ENCODE results near the gene RNF41.

Gene RNF41

DNA sequence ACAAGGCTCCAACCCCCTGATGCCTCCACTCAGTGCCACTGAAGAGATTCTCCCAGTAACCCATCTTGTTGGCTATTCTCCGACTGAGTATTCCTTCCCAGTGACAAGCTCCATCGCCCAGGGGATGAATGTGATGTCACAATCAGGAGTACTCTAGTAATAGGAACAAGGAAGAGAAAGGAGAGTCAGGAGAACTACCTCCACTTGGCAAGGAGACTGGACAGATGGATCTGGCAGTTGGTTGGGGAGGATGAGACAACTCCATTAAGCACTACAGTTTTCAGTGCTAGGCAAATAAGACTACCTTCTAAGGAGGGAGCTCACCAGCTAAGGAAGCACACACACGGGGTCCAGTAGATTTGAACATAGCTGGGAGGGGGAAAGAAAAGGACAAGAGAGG, 5.3 kb downstream of the RNF41 start:
- TF ChIP-seq CTCF (conservative IDR thresholded peaks at IDR 0.05; ENCODE audit: low read depth, low read length), result no peak
- no peak for DNase-seq (ENCODE audit: low read depth)
- H3K4me3 ChIP-seq (ENCODE audit: low read length), result no peak overlapping the region

DNA sequence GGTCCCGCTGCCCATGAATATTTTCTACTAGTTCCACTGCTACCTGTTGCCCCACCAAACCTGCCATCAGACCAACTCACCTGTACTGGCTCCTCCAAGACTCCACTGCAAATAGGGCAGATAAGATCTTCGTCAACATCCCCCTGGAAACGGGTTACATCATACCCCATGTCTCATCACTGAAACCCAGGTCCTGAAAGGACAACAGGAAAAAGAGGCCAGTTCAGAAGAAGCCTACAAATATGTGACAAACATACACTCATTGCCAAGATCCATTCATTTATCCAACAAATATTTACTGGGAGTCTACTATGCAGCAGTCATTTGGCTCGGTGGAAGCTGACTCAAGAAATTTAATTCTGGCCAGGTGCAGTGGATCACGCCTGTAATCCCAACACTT, 7.8 kb downstream of the RNF41 start:
- no peak for DNase-seq (ENCODE audit: low read depth)
- TF ChIP-seq CTCF (conservative IDR thresholded peaks at IDR 0.05; ENCODE audit: low read depth, low read length), result no peak
- no peak overlapping the region for H3K4me3 ChIP-seq (ENCODE audit: low read length)

- TF ChIP-seq CTCF (conservative IDR thresholded peaks at IDR 0.05; ENCODE audit: low read depth, low read length), result no peak
- DNase-seq (ENCODE audit: low read depth), result no peak
- no peak overlapping the region for H3K4me3 ChIP-seq (ENCODE audit: low read length)
Measured at GRCh38 chr12:56212361-56212760, 9.4 kb downstream of the RNF41 start.

DNA sequence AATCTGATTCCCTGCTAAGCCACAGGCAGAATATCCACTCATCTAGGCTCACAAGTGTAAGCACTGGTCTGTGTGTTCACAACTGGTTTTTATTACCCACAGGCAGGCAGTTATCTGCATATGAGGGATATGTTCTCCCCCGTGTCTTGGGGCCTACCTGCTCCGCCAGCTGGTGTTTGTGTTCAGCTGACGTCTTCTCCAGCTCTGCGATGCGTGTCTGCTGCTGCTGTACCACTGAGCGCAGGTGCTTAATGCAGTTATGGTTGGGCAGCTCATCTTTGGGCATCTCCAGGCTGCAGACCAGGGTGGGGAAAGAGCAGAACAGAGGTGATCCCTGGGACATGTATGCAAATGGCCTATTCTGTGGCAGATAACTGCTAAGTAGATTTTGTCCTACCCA, 13.7 kb downstream of the RNF41 start:
- H3K4me3 ChIP-seq (ENCODE audit: low read length), result no peak overlapping the region
- DNase-seq (ENCODE audit: low read depth), result no peak
- no peak for TF ChIP-seq CTCF (conservative IDR thresholded peaks at IDR 0.05; ENCODE audit: low read depth, low read length)

GRCh38 chr12:56206452-56207166, 15.1 kb downstream of the RNF41 start:
- no peak overlapping the region for H3K4me3 ChIP-seq (ENCODE audit: low read length)
- DNase-seq (ENCODE audit: low read depth), result no peak

DNA sequence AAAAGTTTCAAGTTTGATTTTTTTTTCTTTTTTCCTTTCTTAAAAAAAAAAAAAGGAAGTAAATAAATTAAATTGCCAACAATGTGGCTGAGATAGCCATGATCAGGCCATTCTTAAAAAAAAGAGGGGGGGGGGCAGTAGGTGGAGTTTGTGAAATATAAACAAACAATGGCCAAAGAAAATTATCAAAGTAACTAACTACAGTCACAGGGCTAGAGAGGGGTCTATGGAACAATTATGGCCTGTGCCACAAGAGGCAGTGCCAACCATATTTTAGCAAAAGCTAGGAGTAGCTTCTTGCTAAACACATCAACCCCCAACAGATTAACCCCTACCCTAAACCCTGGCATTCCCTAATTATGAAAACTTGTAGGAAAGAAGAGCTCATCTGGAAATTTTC, 16.3 kb downstream of the RNF41 start:
- no peak for DNase-seq (ENCODE audit: low read depth)
- TF ChIP-seq CTCF (conservative IDR thresholded peaks at IDR 0.05; ENCODE audit: low read depth, low read length), result no peak
- no peak overlapping the region for H3K4me3 ChIP-seq (ENCODE audit: low read length)

More at GRCh38 chr12:56206452-56207166, 15.1 kb downstream of the RNF41 start:
- peak; percentile 82 for TF ChIP-seq CTCF (conservative IDR thresholded peaks at IDR 0.05; ENCODE audit: low read depth, low read length)

DNA sequence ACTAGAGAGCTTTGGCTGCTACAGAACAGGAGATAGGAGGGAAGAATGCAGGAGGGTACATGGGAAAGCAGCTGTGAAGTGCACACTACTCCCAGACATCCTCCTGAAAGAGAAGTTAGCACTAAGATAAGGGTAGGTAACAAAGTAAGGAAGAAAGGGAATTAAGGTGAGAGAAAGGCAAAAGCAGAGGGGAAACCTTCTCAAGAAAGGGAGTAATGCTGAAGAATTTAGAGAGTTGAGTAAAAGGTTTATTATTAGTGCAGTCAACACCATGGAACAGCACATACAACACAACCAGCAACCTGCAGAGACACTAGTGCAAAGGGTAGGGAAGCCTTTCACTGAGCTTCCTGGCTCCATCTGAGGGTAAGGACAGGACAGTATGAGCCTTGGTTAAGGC, 17.4 kb downstream of the RNF41 start:
- no peak for DNase-seq (ENCODE audit: low read depth)
- no peak overlapping the region for H3K4me3 ChIP-seq (ENCODE audit: low read length)
- TF ChIP-seq CTCF (conservative IDR thresholded peaks at IDR 0.05; ENCODE audit: low read depth, low read length), result no peak
